Measurements from ENCODE around the gene SDK2. TPM values are rescaled to one million over a fixed set of nuclear protein-coding genes. Genes with fewer than 3 reads are reported as not detected.

Gene SDK2
- polyA plus RNA-seq, 2 of the 4 experiments (the other 2 are of a cell fraction) = 0.36 to 0.57 TPM

DNA sequence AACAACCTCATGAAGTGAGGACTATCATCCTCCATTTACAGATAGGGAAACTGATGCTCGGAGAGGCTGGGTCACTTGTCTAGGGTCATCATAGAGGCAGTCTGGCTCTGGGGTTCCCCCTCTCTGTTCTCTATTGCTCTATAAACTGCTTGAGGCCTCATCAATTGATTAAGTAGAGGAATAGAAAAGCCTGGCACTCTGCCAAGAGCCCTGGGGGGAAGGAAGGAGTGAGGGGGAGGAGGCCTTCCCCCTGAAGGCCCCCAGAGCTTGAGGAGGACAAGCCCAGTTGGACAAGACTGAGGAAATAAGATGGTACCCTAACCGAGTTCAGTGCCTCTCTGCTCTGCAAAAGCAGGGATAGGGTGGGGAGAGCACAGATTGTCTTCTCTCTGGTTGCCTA is 21.0 kb downstream of the SDK2 start:
- WGBS (ENCODE audit: missing lambda C conversion rate) = 47% methylated on average over 2 of the region's 2 CpGs
- H3K9me3 ChIP-seq = no peaks in the 10 kb centered on the region
- no peak overlapping the region for H3K27ac ChIP-seq
- FAIRE-seq = no peak
- TF ChIP-seq EP300 (IDR thresholded peaks at IDR 0.05) (no peak), HOXB5 (CRISPR knock-in tag; IDR thresholded peaks at IDR 0.05) (no peak), CHD4 (IDR thresholded peaks at IDR 0.05; ENCODE audit: borderline replicate concordance) (no peak)
- H3K4me2 ChIP-seq = no peak overlapping the region
- H3K4me3 ChIP-seq = no peak overlapping the region
- CTCF ChIA-PET = interaction anchor here (1.3 to 1.5 kb wide), 2 partner anchors 11 to 28 kb away, joined by 3 to 6 read pairs; no protein-coding TSS in a partner anchor
- H3K4me1 ChIP-seq = no peaks in the 10 kb centered on the region
- no peak for DNase-seq (ENCODE audit: low read depth in 1 of 2, low spot score in 1 of 2)
- POLR2A ChIA-PET = no interaction called here
- no peak for ATAC-seq

GRCh38 chr17:73622381-73622780 is 21.9 kb downstream of the SDK2 start:
- Histone ChIP-seq H3K4me3 (no peak overlapping the region), H3K9me3 (no peaks in the 10 kb centered on the region), H3K4me1 (no peaks in the 10 kb centered on the region), H3K27ac (no peak overlapping the region), H3K4me2 (no peak overlapping the region)
- 67% methylated on average over 3 of the region's 3 CpGs for WGBS (ENCODE audit: missing lambda C conversion rate)
- ChIA-PET POLR2A (no interaction called here), CTCF (interaction anchor here (0.6 to 1.6 kb wide), 3 partner anchors 24 to 584 kb away, joined by 3 to 4 read pairs (median 3); no protein-coding TSS in a partner anchor)
- ATAC-seq (no peak), FAIRE-seq (no peak), DNase-seq (ENCODE audit: low read depth in 1 of 2, low spot score in 1 of 2) (no peak)
- no peak for TF ChIP-seq KDM5A (IDR thresholded peaks at IDR 0.05)
- TF ChIP-seq RARB (CRISPR knock-in tag; IDR thresholded peaks at IDR 0.05) = no peak

DNA sequence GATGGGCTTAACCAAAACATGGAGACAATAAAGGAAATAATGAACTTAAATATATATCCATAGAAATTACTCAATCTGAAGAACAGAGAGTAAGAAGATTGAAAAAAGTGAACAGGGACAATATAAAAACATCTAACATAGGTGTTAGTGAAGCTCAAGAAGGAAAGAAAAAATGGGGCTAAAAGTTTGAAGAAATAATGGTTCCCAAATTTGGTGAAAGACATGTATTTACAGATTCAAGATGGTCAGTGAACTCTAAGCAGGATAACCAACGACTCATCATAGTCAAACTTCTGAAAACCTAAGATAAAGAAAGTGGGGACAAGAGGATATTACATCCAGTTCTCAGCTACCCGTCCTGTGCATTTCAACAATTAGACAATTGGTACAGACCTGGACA is 22.6 kb downstream of the SDK2 start:
- 32% methylated on average over 2 of the region's 2 CpGs for WGBS (ENCODE audit: missing lambda C conversion rate)
- Histone ChIP-seq H3K27ac (no peak overlapping the region), H3K4me3 (no peak overlapping the region), H3K4me1 (no peaks in the 10 kb centered on the region), H3K9me3 (no peaks in the 10 kb centered on the region), H3K4me2 (no peak overlapping the region)
- DNase-seq (ENCODE audit: low read depth in 1 of 2, low spot score in 1 of 2) (no peak), FAIRE-seq (no peak), ATAC-seq (no peak)
- ChIA-PET POLR2A (no interaction called here), CTCF (interaction anchor here (1.1 to 1.6 kb wide), 3 partner anchors 25 to 537 kb away, joined by 3 to 4 read pairs (median 4); no protein-coding TSS in a partner anchor)
- no peak for TF ChIP-seq FOSB (CRISPR knock-in tag; IDR thresholded peaks at IDR 0.05)
- TF ChIP-seq ZNF302 (CRISPR knock-in tag; IDR thresholded peaks at IDR 0.05) = no peak
- no peak for TF ChIP-seq GATA3 (IDR thresholded peaks at IDR 0.05; ENCODE audit: borderline replicate concordance)
- no peak for TF ChIP-seq MAFK (IDR thresholded peaks at IDR 0.05; ENCODE audit: partially characterized antibody)
- TF ChIP-seq EP300 (IDR thresholded peaks at IDR 0.05) = no peak
- no peak for TF ChIP-seq BCL3 (IDR thresholded peaks at IDR 0.05)
- TF ChIP-seq TFCP2L1 (CRISPR knock-in tag; IDR thresholded peaks at IDR 0.05) = no peak
- no peak for TF ChIP-seq RCOR1 (IDR thresholded peaks at IDR 0.05; ENCODE audit: low read depth, low read length)
- no peak for TF ChIP-seq FOXS1 (CRISPR knock-in tag; IDR thresholded peaks at IDR 0.05)
- no peak for TF ChIP-seq BHLHE40 (IDR thresholded peaks at IDR 0.05; ENCODE audit: low read depth, low read length)
- TF ChIP-seq POLR2A (IDR thresholded peaks at IDR 0.05; ENCODE audit: low read length) = no peak
- TF ChIP-seq ZSCAN20 (CRISPR knock-in tag; IDR thresholded peaks at IDR 0.05) = no peak
- TF ChIP-seq RAD21 (conservative IDR thresholded peaks at IDR 0.05 in 1 of 2, IDR thresholded peaks at IDR 0.05 in 1 of 2) = no peak
- no peak for TF ChIP-seq EHMT2 (IDR thresholded peaks at IDR 0.05; ENCODE audit: low read depth)

DNA sequence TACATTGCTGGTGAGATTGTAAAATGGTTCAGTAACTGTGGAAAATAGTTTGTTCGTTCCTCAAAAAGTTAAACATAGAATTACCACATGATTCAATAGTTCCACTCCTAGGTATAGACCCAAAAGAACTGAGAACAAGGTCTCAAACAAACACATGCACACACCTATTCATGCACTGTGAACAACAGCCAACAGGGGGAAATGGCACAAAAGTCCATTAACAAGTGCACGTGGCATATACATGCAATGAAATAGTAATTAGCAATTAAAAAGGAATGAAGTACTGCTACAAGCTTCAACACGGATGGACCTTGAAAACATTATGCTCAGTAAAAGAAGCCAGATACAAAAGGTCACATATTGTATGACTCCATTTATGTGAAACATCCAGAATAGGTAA is 23.8 kb downstream of the SDK2 start:
- Histone ChIP-seq H3K4me1 (no peaks in the 10 kb centered on the region), H3K4me2 (no peak overlapping the region), H3K9me3 (no peaks in the 10 kb centered on the region), H3K27ac (no peak overlapping the region), H3K4me3 (no peak overlapping the region)
- DNase-seq (ENCODE audit: low read depth in 1 of 2, low spot score in 1 of 2) (no peak), ATAC-seq (no peak), FAIRE-seq (no peak)
- WGBS (ENCODE audit: missing lambda C conversion rate) = 11% methylated on average over 3 of the region's 3 CpGs
- no peak for TF ChIP-seq NFE2L2 (conservative IDR thresholded peaks at IDR 0.05; ENCODE audit: low read length)
- TF ChIP-seq EHMT2 (IDR thresholded peaks at IDR 0.05; ENCODE audit: low read depth) = no peak
- no peak for TF ChIP-seq POLR2A (IDR thresholded peaks at IDR 0.05; ENCODE audit: low read length)
- ChIA-PET POLR2A (no interaction called here), CTCF (interaction anchor here (1.6 kb wide), 1 partner anchor 363 kb away, joined by 4 read pairs; no protein-coding TSS in a partner anchor)

All from A549 (cell line).